Measurements from ENCODE around the gene RARA.

The RARA gene

GRCh38 chr17:40341808-40342503 lies 33.0 kb downstream of the RARA start:
- Histone ChIP-seq H3K4me1 (ENCODE audit: control insufficient read depth, insufficient read depth, low read length) (peaks cover 26% of the 10 kb centered on the region), H3K27ac (ENCODE audit: low read depth, low read length) (peak overlapping the region; percentile 87), H3K4me3 (ENCODE audit: low read length) (peak overlapping the region; percentile 87), H3K9ac (ENCODE audit: low read length) (peak overlapping the region; percentile 88), H3K27me3 (ENCODE audit: control insufficient read depth, insufficient read depth, low read length) (no peaks in the 10 kb centered on the region), H3K36me3 (ENCODE audit: control insufficient read depth, insufficient read depth, low read length) (no peaks in the 10 kb centered on the region)

- Histone ChIP-seq H3K27ac (ENCODE audit: low read depth, low read length) (peak overlapping the region; percentile 87), H3K9ac (ENCODE audit: low read length) (peak overlapping the region; percentile 88), H3K36me3 (ENCODE audit: control insufficient read depth, insufficient read depth, low read length) (no peaks in the 10 kb centered on the region), H3K4me3 (ENCODE audit: low read length) (peak overlapping the region; percentile 87), H3K4me1 (ENCODE audit: control insufficient read depth, insufficient read depth, low read length) (peaks cover 32% of the 10 kb centered on the region), H3K27me3 (ENCODE audit: control insufficient read depth, insufficient read depth, low read length) (no peaks in the 10 kb centered on the region)
These were observed 33.7 kb downstream of the RARA start for GRCh38 chr17:40342504-40343218.

GRCh38 chr17:40343219-40344119 lies 34.5 kb downstream of the RARA start:
- Histone ChIP-seq H3K4me3 (ENCODE audit: low read length) (peak overlapping the region; percentile 87), H3K27me3 (ENCODE audit: control insufficient read depth, insufficient read depth, low read length) (no peaks in the 10 kb centered on the region), H3K4me1 (ENCODE audit: control insufficient read depth, insufficient read depth, low read length) (peaks cover 39% of the 10 kb centered on the region), H3K27ac (ENCODE audit: low read depth, low read length) (peak overlapping the region; percentile 87), H3K9ac (ENCODE audit: low read length) (peak overlapping the region; percentile 88), H3K36me3 (ENCODE audit: control insufficient read depth, insufficient read depth, low read length) (no peaks in the 10 kb centered on the region)

- Histone ChIP-seq H3K4me1 (ENCODE audit: control insufficient read depth, insufficient read depth, low read length) (peaks cover 50% of the 10 kb centered on the region), H3K27me3 (ENCODE audit: control insufficient read depth, insufficient read depth, low read length) (no peaks in the 10 kb centered on the region), H3K9ac (ENCODE audit: low read length) (peak overlapping the region; percentile 38), H3K36me3 (ENCODE audit: control insufficient read depth, insufficient read depth, low read length) (peaks cover 7% of the 10 kb centered on the region), H3K4me3 (ENCODE audit: low read length) (peak overlapping the region; percentile 87), H3K27ac (ENCODE audit: low read depth, low read length) (peak overlapping the region; percentile 87)
These were observed 35.6 kb downstream of the RARA start for GRCh38 chr17:40344421-40345160.

GRCh38 chr17:40345161-40345993 lies 36.4 kb downstream of the RARA start:
- Histone ChIP-seq H3K4me1 (ENCODE audit: control insufficient read depth, insufficient read depth, low read length) (peaks cover 58% of the 10 kb centered on the region), H3K9ac (ENCODE audit: low read length) (peak overlapping the region; percentile 38), H3K36me3 (ENCODE audit: control insufficient read depth, insufficient read depth, low read length) (peaks cover 12% of the 10 kb centered on the region)

GRCh38 chr17:40345994-40346764 lies 37.2 kb downstream of the RARA start:
- Histone ChIP-seq H3K4me1 (ENCODE audit: control insufficient read depth, insufficient read depth, low read length) (peaks cover 52% of the 10 kb centered on the region), H3K4me3 (ENCODE audit: low read length) (peak overlapping the region; percentile 87), H3K9ac (ENCODE audit: low read length) (peak overlapping the region; percentile 24)

More at GRCh38 chr17:40345161-40345993, 36.4 kb downstream of the RARA start:
- H3K27me3 ChIP-seq (ENCODE audit: control insufficient read depth, insufficient read depth, low read length) = no peaks in the 10 kb centered on the region
- peak overlapping the region; percentile 87 for H3K4me3 ChIP-seq (ENCODE audit: low read length)
- peak overlapping the region; percentile 87 for H3K27ac ChIP-seq (ENCODE audit: low read depth, low read length)

GRCh38 chr17:40346765-40347158 lies 37.8 kb downstream of the RARA start:
- Histone ChIP-seq H3K4me1 (ENCODE audit: control insufficient read depth, insufficient read depth, low read length) (peaks cover 52% of the 10 kb centered on the region), H3K4me3 (ENCODE audit: low read length) (peak overlapping the region; percentile 51), H3K27ac (ENCODE audit: low read depth, low read length) (peak overlapping the region; percentile 60), H3K27me3 (ENCODE audit: control insufficient read depth, insufficient read depth, low read length) (no peaks in the 10 kb centered on the region), H3K9ac (ENCODE audit: low read length) (no peak overlapping the region), H3K36me3 (ENCODE audit: control insufficient read depth, insufficient read depth, low read length) (peaks cover 12% of the 10 kb centered on the region)

More at GRCh38 chr17:40345994-40346764, 37.2 kb downstream of the RARA start:
- no peaks in the 10 kb centered on the region for H3K27me3 ChIP-seq (ENCODE audit: control insufficient read depth, insufficient read depth, low read length)
- peak overlapping the region; percentile 87 for H3K27ac ChIP-seq (ENCODE audit: low read depth, low read length)
- peaks cover 12% of the 10 kb centered on the region for H3K36me3 ChIP-seq (ENCODE audit: control insufficient read depth, insufficient read depth, low read length)

- peaks cover 52% of the 10 kb centered on the region for H3K4me1 ChIP-seq (ENCODE audit: control insufficient read depth, insufficient read depth, low read length)
- no peaks in the 10 kb centered on the region for H3K27me3 ChIP-seq (ENCODE audit: control insufficient read depth, insufficient read depth, low read length)
- H3K36me3 ChIP-seq (ENCODE audit: control insufficient read depth, insufficient read depth, low read length) = peaks cover 19% of the 10 kb centered on the region
- H3K27ac ChIP-seq (ENCODE audit: low read depth, low read length) = peak overlapping the region; percentile 60
- H3K9ac ChIP-seq (ENCODE audit: low read length) = no peak overlapping the region
- H3K4me3 ChIP-seq (ENCODE audit: low read length) = peak overlapping the region; percentile 51
These were observed 38.5 kb downstream of the RARA start for GRCh38 chr17:40347319-40348135.

- Histone ChIP-seq H3K36me3 (ENCODE audit: control insufficient read depth, insufficient read depth, low read length) (peaks cover 25% of the 10 kb centered on the region), H3K27ac (ENCODE audit: low read depth, low read length) (peak overlapping the region; percentile 57), H3K27me3 (ENCODE audit: control insufficient read depth, insufficient read depth, low read length) (no peaks in the 10 kb centered on the region), H3K4me3 (ENCODE audit: low read length) (peak overlapping the region; percentile 34), H3K9ac (ENCODE audit: low read length) (no peak overlapping the region), H3K4me1 (ENCODE audit: control insufficient read depth, insufficient read depth, low read length) (peaks cover 52% of the 10 kb centered on the region)
These were observed 39.1 kb downstream of the RARA start for GRCh38 chr17:40348136-40348504.
